ENCODE measurements around the gene TMEM25. TPM values are rescaled to one million over a fixed set of nuclear protein-coding genes. Genes with fewer than 3 reads are reported as not detected.

Gene TMEM25
- total and polyA plus RNA-seq, 2 of the 13 experiments (the other 11 are each of a cell fraction or from before 2014, with no cell fraction given) = 7.5 to 17.2 TPM

- TF ChIP-seq, protein P1, sequence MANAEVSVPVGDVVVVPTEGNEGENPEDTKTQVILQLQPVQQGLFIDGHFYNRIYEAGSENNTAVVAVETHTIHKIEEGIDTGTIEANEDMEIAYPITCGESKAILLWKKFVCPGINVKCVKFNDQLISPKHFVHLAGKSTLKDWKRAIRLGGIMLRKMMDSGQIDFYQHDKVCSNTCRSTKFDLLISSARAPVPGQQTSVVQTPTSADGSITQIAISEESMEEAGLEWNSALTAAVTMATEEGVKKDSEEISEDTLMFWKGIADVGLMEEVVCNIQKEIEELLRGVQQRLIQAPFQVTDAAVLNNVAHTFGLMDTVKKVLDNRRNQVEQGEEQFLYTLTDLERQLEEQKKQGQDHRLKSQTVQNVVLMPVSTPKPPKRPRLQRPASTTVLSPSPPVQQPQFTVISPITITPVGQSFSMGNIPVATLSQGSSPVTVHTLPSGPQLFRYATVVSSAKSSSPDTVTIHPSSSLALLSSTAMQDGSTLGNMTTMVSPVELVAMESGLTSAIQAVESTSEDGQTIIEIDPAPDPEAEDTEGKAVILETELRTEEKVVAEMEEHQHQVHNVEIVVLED (CRISPR knock-in tag; IDR thresholded peaks at IDR 0.05; ENCODE audit: borderline replicate concordance) = peak; percentile 49; the same call in 1 of the 2 replicates
- TF ChIP-seq, protein P2, sequence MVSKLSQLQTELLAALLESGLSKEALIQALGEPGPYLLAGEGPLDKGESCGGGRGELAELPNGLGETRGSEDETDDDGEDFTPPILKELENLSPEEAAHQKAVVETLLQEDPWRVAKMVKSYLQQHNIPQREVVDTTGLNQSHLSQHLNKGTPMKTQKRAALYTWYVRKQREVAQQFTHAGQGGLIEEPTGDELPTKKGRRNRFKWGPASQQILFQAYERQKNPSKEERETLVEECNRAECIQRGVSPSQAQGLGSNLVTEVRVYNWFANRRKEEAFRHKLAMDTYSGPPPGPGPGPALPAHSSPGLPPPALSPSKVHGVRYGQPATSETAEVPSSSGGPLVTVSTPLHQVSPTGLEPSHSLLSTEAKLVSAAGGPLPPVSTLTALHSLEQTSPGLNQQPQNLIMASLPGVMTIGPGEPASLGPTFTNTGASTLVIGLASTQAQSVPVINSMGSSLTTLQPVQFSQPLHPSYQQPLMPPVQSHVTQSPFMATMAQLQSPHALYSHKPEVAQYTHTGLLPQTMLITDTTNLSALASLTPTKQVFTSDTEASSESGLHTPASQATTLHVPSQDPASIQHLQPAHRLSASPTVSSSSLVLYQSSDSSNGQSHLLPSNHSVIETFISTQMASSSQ (IDR thresholded peaks at IDR 0.05; ENCODE audit: low read depth) = no peak
- TF ChIP-seq, protein P2 (CRISPR knock-in tag; IDR thresholded peaks at IDR 0.05; ENCODE audit: borderline replicate concordance) = no peak
- no peak for TF ChIP-seq PRDM4 (CRISPR knock-in tag; IDR thresholded peaks at IDR 0.05; ENCODE audit: borderline replicate concordance)
- TF ChIP-seq FUBP1 (CRISPR knock-in tag; IDR thresholded peaks at IDR 0.05; ENCODE audit: borderline replicate concordance) = no peak
- TF ChIP-seq ZKSCAN1 (IDR thresholded peaks at IDR 0.05; ENCODE audit: low read length) = no peak
- TF ChIP-seq MEIS1 (CRISPR knock-in tag; IDR thresholded peaks at IDR 0.05; ENCODE audit: borderline replicate concordance) = no peak
- no peak for TF ChIP-seq CBFB (CRISPR knock-in tag; IDR thresholded peaks at IDR 0.05)
- TF ChIP-seq PCBP1 (IDR thresholded peaks at IDR 0.05; ENCODE audit: borderline replicate concordance, low read depth, low read length) = no peak; the same call in 1 of the 2 replicates
- no peak for TF ChIP-seq PCBP2 (optimal IDR thresholded peaks at IDR 0.05; ENCODE audit: low read depth, low read length, poor library complexity, severe bottlenecking)
- TF ChIP-seq CHD2 (IDR thresholded peaks at IDR 0.05; ENCODE audit: low read depth, low read length) = no peak
- TF ChIP-seq ZNF570 (CRISPR knock-in tag; IDR thresholded peaks at IDR 0.05; ENCODE audit: borderline replicate concordance) = no peak
- no peak for TF ChIP-seq ZMAT3 (CRISPR knock-in tag; conservative IDR thresholded peaks at IDR 0.05)
- no peak for TF ChIP-seq SRSF1 (optimal IDR thresholded peaks at IDR 0.05; ENCODE audit: low read depth, low read length)
- no peak for TF ChIP-seq SNAPC5 (CRISPR knock-in tag; IDR thresholded peaks at IDR 0.05; ENCODE audit: borderline replicate concordance)
- TF ChIP-seq ZNF264 (CRISPR knock-in tag; IDR thresholded peaks at IDR 0.05) = no peak
- no peak for TF ChIP-seq FOXA1 (IDR thresholded peaks at IDR 0.05)
- no peak for TF ChIP-seq FOXA1 (CRISPR knock-in tag; IDR thresholded peaks at IDR 0.05)
Observed at GRCh38 chr11:118572061-118572980, 41.3 kb downstream of the TMEM25 start, which contains the start of gene ARCN1 (continued).

Data from HepG2 (cell line).